HG03354 (cell line): Measurements from ENCODE around the gene MRPS23.
"Not testable (repeated sequence)": the region's sequence is repeated elsewhere in the genome, so short reads cannot be mapped to it uniquely, and the experiment has no call there.

ENCODE experiments used
- ATAC-seq: cut with Tn5 transposase; IDR thresholded peaks from one replicate; pipeline ENCODE4 v1.9.1; 2021; ENCODE audit warnings: mild to moderate bottlenecking; ENCODE audit not compliant: unreplicated experiment, poor library complexity, severe bottlenecking

Gene MRPS23

DNA sequence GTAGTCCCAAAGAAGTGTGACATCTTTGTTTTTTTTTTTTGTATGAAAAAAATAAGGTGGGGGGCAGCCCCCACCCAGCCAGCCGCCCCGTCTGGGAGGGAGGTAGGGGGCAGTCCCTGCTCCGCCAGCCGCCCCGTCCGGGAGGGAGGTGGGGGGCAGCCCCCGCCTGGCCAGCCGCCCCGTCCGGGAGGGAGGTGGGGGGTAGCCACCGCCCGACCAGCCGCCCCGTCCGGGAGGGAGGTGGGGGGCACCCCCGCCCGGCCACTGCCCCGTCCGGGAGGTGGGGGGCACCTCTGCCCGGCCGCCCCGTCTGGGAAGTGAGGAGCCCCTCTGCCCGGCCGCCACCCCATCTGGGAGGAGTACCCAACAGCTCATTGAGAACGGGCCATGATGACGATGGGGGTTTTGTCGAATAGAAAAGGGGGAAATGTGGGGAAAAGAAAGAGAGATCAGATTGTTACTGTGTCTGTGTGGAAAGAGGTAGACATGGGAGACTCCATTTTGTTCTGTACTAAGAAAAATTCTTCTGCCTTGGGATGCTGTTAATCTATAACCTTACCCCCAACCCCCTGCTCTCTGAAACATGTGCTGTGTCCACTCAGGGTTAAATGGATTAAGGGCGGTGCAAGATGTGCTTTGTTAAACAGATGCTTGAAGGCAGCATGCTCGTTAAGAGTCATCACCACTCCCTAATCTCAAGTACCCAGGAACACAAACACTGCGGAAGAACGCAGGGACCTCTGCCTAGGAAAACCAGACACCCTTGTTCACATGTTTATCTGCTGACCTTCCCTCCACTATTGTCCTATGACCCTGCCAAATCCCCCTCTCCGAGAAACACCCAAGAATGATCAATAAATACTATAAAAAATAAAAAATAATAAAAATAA is 3.5 kb downstream of the MRPS23 start:
- not testable (repeated sequence) for ATAC-seq

DNA sequence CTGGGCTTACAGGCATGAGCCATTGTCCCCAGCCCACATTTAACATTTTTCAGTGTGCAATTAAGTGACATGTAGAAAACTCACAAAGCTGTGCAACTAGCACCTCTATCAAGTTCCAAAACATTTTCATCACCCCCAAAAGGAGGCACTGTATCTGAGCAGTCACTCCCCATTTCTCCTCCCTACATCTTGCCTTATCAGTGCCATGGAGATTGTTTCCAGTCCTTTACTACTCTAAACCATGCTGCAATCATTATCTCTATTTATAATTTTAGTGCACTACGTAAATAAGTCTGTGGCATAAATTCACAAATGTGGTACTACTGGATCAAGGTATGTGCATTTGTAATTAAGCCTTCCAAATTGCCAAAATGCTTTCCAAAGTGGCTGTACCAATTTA is 7.6 kb downstream of the MRPS23 start:
- ATAC-seq: no peak

DNA sequence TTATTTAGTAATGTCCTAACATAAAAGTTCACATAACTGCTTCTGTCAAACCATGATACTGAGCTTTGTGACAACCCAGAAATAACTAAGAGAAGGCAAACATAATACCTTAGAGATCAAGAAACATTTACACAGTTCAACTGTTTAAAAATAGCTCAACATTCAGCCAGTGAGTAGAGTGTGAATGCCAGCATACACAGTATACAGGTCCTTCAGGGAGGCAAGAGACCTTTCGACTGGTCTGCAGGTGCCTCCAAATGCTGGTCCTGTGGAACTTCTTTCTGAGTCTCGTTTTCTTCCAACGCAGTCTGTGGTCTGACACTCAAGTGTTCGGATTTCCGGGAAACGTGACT is 10.3 kb downstream of the MRPS23 start:
- no peak for ATAC-seq

DNA sequence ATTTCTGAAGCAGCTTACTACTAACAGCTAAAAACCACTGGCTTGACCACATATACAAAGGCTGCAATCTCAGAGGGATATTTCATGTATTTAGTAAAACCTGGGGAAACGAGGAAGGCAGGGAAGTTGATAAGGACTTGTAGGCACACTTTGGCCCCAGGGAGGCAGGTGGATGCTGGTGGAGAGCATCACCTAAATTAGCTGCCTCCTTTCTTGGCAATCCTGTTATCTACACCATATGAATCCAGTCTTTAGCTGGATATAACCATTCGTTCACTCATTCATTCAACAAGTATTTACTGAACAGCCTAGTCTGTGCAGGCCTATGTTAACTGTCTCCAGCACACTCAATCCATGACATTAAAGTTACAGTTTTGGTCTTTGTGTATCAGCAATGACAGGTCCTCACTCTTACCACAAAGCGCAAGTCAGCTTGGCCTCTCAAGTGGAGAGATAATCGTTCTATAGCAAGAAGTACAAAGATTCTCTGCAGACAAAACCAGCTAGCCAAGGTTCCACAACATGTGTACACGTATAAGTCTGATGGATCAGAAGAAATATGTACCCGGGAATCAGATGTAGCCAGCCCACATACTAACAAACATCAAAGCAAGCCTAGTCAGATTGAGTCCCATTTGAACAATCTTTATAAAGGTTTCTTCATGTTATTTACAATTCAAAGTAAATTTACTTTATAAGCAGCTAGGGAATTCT is 10.8 kb downstream of the MRPS23 start:
- no peak for ATAC-seq

DNA sequence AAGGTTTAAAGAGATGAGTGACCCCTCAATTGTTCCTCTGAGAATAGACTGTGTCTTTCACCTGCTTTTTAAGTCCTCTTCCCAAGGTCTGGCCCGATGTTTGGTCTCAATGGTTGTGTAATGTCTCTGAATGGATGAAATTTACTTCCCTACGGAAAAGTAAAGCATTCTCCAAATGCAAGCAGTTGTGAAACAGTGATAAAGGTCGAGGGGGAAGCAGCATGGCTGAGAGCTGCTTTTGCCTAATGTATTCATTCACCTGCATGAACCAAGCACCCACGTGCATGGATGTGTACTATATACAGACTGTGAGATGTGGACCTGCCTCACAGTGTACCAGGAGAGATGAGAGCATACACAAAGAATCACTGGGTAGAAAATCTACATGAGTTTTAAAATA is 11.4 kb downstream of the MRPS23 start:
- ATAC-seq: no peak

DNA sequence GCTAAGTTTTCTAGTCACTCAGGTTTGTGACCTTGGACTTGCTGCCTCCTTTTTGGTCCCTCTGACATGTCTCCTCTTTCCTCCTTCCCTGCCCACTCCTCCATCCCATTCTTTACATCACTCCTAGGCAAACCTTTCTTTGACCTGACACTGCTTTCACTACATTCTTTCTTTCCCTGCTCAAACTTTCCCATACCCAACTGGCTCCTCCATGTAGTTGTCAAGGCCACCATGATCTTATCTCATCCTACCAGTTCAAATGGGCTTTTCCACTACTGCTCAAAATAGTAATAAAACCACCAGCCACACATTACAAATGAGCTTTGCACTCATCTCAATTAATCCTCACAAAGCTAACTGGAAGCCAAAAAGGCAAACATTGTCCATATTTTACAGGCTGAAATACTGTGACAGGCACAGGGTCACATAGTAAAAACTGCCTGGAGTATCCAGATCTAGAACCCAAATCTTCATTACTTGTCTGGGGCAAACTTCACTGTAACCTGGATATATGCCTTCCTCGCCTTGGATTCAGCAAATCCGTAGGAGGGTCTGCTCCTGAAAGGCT is 14.4 kb downstream of the MRPS23 start:
- no peak for ATAC-seq

DNA sequence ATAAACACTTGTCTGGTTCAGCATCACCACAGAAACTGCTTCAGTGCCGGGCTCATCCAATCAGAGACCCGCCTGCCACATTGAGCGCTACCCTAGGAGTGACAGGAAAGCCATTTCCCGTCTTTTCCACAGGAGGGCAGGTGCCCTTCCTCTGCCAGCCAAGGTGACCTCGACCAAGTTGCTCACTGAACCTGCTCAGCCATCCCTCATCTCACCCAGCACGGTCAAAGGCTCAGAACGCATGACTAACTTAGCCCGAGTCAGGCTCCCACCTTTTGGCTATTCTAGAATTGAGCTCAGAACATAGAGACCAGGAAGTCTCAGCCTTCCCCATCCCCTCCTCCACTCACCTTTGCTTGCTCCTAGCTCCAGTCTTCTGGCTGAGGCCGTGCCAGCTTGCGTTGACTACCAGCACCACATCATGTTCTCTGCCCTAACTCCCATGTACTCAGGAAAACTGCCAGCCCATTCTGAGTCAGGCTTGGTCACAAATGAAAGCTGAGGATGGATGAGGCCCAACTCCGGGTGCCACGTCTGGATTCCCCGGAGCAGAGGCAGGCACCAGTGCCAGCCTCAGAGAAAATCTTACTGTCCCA is 15.6 kb downstream of the MRPS23 start:
- ATAC-seq: no peak

DNA sequence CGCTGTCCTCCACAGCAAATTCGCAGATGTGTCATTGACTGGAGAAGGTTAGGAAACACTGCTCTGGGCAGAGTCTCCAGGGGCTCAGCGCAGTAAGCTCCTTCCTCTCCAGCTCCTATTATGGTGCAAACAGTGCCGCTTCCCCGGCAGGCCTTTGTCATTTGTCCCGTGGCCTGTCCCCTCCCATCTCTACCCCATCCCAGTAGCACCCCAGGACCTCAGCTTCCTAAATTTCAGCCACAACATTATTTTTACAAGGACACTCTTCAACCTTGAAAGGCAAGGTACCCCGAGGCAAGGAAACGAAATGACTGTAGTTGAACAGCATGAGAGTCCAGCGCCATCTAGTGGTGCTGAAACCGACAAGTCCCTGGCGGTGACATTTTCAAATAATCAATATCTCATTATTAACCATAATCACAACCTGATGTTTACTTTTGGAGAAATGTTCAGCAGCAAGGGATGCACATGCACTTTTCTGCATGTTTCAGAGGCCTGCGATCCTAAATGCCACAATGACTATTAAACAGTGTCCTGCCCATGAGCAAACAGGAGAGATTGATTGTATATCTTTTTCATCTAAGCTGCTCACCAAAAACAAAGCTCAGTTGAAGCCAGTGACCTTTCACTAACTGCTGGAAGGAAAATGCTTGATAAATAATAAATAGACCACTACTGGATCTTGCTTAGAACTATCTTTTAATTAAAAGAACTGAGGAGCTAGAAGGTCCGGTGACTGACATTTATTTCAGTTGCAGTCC is 16.5 kb downstream of the MRPS23 start:
- ATAC-seq: no peak

DNA sequence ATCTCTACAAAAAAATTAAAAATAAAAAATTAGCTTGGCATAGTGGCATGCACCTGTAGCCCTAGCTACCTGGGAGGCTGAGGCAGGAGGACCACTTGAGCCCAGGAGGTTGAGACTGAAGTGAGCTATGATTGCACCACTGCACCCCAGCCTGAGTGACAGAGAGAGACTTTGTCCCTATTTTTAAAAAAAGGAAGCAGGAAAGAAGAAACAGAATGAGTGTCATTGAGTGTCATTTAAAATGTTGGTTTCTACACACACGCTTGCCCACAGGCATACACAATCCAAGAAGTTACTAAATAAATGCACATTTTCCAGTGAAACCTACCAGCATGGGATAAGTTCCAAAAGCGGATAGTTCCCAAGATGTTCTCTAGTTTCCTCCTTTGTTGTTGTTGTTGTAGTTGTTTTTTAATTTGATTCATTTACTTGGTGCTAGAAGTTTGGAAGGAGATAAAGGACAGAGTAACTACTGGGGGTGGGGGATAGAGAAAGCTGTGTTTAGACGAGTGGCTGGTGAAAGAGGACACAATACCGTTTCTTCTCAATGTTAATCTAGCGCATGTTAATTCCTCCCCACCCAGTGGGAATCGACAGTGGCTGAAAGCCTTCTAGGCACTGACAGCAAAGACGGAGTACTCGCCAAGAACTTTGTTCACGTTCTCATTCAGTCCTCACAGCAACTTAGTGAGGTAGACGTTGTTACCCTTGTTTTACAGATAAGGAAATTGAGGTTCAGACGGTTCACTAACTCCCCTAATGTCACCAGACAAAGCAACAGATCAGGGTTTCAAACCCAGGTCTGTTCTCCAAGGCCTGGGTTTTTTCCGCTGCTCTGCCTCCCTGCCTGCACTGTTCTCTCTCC is 17.3 kb downstream of the MRPS23 start:
- no peak for ATAC-seq

DNA sequence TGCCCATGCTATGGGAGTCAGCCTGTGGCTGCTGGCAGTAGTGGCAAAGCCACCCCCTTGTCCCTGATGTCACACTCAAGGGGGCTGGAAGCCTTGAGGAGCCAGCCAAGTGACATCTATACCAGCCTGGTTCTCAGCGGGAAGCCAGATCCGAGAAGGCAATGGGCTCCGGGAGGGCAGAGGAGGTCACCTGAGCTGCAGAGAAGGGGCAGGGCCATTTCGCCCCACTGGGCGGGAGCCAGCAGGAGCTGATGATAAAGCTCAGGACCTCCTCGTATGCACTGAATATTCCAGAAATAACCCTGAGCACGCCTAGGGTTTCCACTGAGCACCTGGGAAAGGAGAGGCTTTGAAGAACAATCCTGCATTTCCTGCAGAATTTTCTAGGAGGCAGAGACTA is 19.0 kb downstream of the MRPS23 start:
- no peak for ATAC-seq

DNA sequence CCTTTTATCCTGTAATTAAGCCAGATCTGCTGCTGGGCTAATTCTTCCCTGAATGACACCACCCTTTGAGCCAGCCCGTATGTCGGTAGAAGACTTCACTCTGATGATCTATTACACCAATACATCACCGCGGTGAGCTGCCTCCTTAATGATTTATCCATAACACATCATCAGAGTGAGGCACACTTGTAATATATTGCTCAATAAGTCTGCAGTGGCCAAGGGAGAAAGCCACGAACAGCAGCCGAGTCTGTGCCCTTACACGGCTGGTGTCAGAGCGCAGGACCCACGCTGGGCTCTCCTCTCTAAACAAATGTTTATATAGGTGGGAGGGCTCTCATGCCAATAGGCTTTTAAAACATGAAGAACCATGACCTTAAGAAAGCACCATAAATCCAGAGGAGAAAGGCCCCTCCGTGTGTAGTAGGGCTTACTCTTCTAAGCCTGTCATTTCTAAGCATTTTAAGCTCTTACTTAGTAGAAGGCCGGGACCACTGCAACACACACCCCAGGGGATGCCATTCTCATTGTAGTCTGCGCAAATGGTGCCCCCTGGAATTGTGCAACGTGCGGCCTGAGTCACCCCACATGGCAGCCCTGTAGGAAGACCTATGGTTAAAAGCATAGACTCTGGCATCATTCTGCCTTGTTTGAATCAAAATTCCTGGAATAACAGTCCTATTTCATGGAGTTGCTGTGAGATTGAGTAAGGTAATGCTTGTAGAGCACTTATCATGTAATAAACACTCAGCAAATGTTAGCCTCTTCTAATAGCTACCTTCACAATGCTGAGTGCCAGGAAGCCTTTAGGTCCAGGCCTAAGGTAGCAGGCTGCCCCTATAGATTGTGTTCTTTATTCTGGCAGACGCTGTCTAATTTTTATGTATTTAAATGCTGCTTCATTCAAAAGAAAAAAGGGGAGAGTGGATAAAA is 26.1 kb downstream of the MRPS23 start:
- no peak for ATAC-seq

DNA sequence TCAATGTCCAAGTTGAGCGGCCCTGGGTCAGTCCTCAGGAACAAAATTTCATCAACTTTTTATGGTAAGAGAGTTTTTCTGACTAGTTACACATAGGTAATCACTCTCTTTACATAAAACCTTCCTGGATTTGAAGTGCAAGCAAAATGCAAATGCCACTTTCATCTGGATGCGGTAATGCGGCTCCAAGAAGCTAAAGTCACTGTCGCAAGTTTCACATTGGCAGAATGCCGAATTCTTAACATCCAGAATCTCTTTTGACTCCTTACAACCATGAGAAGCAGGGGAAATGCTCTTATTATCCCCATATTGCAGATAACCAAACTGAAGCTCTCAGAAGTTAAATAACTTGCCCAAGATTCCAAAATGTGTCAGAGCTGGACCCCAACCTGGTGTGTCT is 30.0 kb downstream of the MRPS23 start:
- no peak for ATAC-seq

DNA sequence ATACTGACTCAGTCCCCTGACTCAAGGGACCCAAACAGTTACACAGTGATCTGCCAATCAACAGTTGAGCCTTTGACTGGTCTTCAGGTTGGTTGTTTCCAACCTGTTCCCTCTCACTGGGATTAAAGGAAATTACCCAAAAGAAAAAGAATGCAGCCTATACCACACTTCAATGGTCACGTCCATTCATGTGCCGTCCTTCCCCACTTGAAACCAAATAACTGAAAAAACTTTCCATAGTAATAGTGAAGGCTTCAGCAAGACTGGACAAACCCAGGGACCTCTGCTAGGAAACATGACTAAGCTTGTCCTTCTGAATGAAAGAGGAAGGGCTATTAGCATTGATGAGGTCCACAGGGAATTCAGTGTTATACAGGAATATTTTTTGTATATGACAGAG is 30.6 kb downstream of the MRPS23 start:
- no peak for ATAC-seq

DNA sequence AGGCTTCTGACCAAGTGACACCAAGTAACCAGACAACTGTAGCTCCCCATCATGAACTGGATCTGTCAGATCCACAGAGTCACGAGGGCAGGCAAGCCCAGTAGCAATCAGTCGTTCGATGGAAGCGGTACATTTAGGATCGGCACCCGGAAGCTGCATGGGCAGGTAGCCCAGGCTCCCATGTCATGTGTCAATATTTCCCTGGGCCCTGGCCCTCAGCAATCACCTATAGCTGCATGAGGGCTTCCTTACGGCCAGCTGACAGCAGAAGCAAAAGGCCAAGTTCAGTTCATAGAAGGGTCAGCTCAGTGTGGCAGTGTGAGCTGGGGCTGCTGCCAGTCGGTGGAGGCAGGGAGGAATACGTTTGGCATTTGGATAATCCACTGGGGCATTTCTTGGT is 31.8 kb downstream of the MRPS23 start:
- no peak for ATAC-seq

DNA sequence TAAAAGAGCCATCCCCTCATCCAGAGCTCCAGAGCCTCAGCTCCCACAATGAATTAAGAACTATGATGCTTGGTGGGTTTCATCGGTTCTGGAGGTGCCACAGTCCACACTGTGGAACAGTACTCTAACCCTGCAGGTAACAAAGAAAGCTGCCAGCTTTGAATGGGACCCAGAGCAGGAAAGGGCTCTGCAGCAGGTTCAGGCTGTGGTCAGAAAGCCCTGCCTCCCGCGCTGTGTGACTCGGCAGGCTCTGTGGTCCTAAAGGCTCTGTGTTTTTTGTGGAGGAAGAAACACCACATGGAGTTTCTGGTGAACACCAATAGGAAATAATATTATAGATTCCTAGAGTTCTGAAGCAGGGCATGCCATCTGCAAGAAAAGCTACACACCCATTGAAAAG is 32.5 kb downstream of the MRPS23 start:
- no peak for ATAC-seq

DNA sequence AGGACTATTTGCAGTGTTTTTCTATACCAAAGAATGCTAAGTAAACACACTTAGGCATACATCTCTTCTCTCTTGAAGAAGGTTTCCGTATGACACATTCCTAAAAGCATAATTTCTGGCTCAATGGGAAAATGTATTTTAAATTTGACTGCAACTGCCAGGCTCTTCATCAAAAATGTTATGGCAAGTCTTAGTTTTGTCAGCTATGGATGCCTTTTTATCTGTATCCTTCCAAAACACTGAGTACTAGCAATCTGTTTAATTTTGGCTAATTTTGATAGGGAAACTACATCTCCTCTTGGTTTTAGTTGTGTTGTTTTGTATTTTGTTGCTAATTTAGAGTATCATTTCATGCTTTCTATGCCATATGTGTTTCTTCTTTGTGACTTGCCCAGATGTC is 35.4 kb downstream of the MRPS23 start:
- no peak for ATAC-seq

DNA sequence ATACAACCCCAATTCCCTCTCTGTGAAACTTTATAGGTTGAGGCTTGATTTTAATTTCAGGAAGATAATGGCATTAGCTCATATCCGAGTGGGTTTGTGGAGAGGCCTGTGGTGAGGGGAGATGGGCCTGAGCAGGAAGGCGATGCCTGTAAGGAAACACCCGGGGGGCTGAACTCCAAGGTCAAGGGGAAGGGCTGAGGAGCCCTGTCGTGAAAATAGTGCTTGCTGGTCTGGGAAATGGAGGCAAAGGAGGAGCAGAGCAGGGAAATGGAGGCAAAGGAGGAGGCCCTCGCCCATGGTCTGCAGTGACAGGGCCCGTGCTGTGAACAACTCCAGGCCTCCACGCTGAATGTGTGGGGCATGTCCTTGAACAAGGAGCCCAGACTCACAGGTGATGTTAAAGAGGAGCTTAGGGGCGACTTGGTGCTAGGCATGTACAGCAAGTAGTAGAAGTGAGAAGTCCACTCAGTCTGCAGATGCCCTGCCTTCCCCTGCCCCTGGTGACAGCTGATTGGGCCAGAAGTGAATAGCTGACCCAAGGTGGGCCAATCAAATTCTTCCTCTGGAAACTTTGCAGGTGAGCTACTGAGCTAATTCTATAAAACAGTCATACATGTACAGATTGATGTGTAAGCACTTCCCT is 38.1 kb downstream of the MRPS23 start:
- ATAC-seq: no peak
